HG03575 (cell line): Measurements from ENCODE around the gene ETV5.
"Not testable (repeated sequence)": the region's sequence is repeated elsewhere in the genome, so short reads cannot be mapped to it uniquely, and the experiment has no call there.

Experiments used
- ATAC-seq: cut with Tn5 transposase; IDR thresholded peaks from one replicate; pipeline ENCODE4 v1.9.1; 2021; ENCODE audit not compliant: unreplicated experiment, insufficient number of reproducible peaks, low FRiP score; ENCODE audit errors: extremely low read depth

ETV5 gene

GRCh38 chr3:186044968-186045367 lies 63.9 kb downstream of the ETV5 start:
- no peak for ATAC-seq

- no peak for ATAC-seq
These were observed 64.5 kb downstream of the ETV5 start for GRCh38 chr3:186044427-186044826.

- ATAC-seq: no peak
These were observed 66.2 kb downstream of the ETV5 start for GRCh38 chr3:186042521-186043202.

DNA sequence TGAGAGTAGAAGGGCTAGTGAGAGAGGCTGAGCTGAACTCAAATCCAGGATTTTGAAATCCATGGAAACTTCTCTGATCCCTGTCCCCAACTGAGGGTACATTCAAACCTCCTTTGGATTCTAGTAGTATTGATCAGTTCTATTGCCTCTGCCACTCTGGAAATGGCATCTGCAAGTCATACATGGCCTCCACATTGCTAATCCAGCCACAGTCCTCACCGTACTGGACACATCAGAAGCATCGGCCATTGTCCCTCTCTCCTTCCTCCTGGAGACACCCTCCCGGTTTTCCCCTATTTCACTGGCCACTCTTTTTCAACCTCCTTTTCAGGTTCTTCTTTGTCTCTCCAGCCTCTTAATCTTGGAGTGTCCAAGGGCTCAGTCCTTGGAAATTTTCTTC lies 66.9 kb downstream of the ETV5 start:
- ATAC-seq: no peak

- no peak for ATAC-seq
These were observed 70.5 kb downstream of the ETV5 start for GRCh38 chr3:186038360-186038759.

DNA sequence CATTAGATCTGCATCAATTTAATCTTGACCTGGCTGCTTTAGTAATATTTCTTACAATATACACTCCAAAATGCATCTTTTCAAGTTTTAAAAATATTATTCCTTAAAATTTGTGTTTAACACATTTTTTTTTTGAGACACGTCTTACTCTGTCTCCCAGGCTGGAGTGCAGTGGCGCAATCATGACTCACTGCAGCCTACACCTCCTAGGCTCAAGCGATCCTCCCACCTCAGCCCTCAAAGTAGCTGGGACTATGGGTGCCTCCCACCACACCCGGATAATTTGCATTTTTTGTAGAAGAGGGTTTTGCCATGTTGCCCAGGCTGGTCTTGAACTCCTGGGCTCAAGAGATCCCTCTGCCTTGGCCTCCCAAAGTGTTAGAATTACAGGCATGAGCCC lies 73.6 kb downstream of the ETV5 start:
- ATAC-seq: no peak

DNA sequence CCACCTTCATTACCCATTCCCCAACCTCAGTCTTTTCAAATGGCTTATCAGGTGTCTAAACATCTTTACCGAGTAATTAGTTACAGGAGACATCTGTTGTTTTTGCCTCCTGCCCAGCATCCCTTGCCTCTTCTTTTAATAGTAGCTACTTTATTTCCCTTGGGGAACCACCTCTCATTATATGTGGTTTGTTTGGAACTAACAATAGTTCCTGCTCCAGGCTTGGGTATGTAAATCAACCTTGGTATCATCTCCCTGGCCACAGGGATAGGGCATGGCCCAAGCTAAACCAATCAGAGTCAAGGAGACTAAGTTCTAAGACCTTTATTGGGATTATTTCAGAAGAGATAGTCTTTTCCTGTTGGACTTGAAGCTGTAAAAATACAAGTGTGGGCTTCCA lies 76.6 kb downstream of the ETV5 start:
- ATAC-seq: no peak

DNA sequence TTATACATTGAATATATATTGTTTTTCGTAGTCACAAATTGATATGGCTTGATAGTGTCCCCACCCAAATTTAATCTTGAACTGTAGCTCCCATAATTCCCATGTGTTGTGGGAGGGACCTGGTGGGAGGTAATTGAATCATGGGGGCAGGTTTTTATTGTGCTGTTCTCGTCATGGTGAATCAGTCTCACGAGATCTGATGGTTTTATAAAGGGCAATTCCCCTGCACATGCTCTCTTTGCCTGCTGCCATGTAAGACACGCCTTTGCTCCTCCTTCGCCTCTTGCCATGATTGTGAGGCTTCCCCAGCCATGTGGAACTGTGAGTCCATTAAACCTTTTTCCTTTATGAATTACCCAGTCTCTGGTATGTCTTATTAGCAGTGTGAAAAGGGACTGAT lies 82.9 kb downstream of the ETV5 start:
- not testable (repeated sequence) for ATAC-seq

DNA sequence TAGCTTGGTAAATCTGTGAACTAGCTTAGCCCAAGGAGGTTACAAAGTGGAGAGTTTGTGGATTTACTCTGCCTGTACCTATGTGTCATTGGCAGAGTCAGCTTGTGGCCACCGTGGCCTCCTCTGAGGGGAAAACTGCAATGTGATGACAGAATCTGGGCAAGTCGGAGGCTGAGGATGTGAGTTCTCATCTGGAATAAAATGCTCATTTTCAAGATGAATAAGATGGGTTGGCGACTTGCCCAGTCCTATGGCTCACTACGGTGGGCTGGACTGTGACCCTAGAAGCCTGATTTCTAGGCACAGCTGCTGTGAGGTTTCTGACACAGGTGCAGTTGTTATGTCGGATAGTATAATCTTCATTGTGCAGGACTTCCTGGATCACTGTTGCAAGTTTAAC lies 83.7 kb downstream of the ETV5 start:
- no peak for ATAC-seq

GRCh38 chr3:186024210-186024609 lies 84.7 kb downstream of the ETV5 start:
- ATAC-seq: no peak

GRCh38 chr3:186022931-186023330 lies 86.0 kb downstream of the ETV5 start:
- ATAC-seq: no peak

DNA sequence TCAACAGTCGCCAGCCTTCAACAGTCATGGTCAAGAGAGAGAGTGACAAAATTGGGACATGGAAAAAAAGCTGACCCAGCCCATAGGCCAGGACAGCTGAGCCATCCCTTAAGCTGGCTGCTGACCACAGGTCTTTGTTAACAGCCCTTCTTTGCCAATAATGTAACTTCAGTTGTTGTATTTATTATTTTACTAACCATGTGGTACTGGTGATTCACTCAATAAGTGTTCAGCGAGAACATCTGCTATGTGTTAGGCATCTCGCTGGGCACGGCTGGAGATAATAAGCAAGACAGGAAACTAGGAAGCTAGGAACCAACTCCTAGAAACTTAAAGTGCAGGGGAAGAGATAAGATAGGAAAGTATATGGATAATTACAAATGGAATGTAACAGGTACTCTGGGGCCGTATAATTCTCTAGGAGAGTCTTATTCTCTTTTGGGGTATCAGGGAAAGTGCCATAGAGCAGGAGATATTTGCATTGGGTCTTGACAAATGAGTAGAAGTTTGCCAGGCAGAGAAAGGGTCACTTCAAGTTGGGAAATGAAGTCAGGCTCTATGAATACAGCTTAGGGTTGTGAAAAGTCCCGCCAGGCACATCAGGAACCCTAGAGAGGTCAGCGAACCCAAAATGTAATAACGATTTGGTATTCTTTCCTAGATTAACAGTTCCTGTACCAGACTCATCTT lies 87.1 kb downstream of the ETV5 start:
- ATAC-seq: no peak

GRCh38 chr3:186021250-186021649 lies 87.6 kb downstream of the ETV5 start:
- not testable (repeated sequence) for ATAC-seq

DNA sequence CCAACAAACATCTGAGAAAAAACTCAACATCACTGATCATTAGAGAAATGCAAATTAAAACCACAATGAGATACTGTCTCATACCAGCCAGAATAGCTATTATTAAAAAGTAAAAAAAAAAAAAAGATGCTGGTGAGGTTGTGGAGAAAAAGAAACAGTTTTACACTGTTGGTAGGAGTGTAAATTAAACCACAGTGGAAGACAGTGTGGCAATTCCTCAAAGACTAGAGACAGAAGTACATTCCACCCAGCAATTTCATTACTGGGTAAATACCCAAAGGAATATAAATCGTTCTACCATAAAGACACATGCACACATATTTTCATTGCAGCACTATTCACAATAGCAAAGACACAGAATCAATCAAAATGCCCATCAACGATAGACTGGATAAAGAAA lies 89.6 kb downstream of the ETV5 start:
- not testable (repeated sequence) for ATAC-seq

DNA sequence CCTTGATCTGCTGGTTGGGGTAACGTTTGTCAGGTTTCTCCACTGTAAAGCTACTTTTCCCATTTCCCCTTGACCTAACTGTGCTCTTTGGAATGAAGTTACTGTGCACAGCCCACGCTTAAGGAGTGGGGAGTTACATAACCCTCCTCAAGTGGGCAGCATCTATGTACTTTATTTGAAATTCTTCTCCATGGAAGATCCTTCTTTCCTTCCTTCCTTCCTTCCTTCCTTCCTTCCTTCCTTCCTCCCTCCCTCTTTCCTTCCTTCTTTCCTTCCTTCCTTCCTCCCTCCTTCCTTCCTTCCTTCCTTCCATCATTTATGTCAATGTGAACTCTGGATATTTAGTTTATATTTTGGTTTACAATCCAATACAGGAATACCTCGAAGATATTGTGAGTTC lies 94.0 kb downstream of the ETV5 start:
- ATAC-seq: no peak

DNA sequence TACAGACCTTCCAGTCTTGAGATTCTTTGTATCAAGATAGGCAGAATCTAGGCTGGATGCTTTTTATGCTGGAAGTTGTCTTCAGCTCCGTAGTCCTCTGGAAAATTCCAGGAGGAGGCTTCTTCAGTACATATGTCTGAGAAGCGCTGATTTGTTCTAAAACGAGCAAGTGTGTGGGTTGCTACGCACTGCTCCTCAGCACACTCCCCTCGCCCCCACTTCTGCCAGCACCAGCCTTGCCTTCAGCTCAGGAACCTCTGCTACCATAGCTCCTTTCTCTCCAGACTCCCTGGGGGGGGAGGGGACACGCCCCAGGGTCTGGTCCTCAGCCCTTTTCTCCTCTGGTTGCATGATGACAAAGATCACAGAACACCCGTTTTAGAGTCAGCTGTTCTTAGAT lies 95.6 kb downstream of the ETV5 start:
- ATAC-seq: no peak

GRCh38 chr3:186012137-186012536 lies 96.8 kb downstream of the ETV5 start:
- no peak for ATAC-seq

- no peak for ATAC-seq
These were observed 104.2 kb downstream of the ETV5 start for GRCh38 chr3:186004671-186005070.

- no peak for ATAC-seq
These were observed 104.7 kb downstream of the ETV5 start for GRCh38 chr3:186004209-186004608.

- no peak for ATAC-seq
These were observed 105.3 kb downstream of the ETV5 start for GRCh38 chr3:186003610-186004009.
